ENCODE data around the gene SRPRB.

The SRPRB gene

GRCh38 chr3:133820129-133820528 is 14.5 kb downstream of the SRPRB start:
- no peak overlapping the region for H3K27ac ChIP-seq
- TF ChIP-seq CTCF (conservative IDR thresholded peaks at IDR 0.05) (no peak), ZFX (IDR thresholded peaks at IDR 0.05) (no peak)

GRCh38 chr3:133820889-133821675 is 15.5 kb downstream of the SRPRB start:
- no peak for TF ChIP-seq ZFX (IDR thresholded peaks at IDR 0.05)
- TF ChIP-seq CTCF (conservative IDR thresholded peaks at IDR 0.05), result no peak
- H3K27ac ChIP-seq, result no peak overlapping the region

DNA sequence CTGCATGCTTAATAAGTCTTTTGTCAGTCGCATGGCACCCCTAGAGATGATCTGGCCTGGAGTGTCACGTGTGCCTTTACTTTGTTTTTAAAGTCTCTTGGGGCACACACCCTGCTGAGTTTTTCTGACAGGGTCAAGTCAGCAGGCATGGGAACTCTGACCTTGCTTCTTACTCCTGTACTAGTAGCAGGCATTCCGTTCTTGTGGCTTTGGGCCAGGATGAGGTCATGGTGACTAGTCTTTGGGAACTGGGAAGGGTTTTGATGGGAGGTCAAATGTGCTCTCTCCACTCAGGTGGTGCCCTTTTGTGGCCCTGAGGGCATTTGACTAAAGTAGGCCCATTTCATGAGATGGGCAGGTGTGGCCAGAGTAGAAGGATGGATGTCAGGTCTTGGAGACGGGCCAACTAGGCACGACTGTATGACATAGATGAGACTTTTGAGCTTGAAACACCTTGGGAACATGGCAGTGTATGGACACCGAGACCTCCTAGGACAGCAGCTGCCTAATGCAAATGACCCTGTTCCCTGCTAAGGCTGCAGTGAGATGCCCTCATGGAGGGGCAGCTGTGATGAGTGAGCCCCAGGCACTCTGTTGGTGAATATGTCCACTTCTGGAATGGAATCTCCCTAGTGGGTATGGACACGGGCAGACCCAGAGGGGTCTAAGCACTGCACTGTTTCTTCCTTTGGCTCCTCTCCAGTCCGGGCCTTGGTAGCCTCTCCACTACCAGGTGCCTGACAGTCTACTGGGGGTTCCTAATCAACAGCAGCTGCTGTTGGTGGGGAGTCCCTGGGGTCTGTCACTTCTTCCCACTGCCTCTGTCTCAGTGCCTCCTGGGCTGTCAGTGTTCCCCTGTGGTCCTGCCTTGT is 16.4 kb downstream of the SRPRB start:
- TF ChIP-seq ZFX (IDR thresholded peaks at IDR 0.05) (no peak), CTCF (conservative IDR thresholded peaks at IDR 0.05) (no peak)
- no peak overlapping the region for H3K27ac ChIP-seq

DNA sequence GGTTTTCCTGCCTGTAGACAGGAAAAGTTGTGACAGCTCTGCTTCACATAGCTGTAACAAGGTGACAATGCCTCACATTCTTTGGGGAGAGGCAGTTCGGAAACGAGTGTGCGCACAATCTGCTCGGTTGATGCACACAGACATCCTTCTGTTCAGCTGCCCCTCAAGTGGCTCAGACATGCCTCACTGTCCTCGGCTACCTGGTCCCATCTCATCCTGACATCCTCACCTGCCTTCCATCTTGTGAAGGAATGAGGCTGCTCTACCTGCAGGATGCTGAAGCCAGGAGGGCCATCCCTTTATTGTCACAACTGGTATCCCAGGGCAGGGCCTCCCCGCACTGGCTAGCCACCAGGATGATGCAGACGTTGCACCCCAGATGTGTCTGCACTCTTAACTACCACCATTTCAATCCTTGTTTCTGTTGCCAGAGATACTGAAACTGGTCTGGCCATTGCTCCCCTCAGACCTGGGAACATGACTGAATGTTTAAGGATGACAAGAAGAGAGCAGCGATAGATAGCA is 19.4 kb downstream of the SRPRB start:
- no peak overlapping the region for H3K27ac ChIP-seq
- TF ChIP-seq ZFX (IDR thresholded peaks at IDR 0.05), result no peak

DNA sequence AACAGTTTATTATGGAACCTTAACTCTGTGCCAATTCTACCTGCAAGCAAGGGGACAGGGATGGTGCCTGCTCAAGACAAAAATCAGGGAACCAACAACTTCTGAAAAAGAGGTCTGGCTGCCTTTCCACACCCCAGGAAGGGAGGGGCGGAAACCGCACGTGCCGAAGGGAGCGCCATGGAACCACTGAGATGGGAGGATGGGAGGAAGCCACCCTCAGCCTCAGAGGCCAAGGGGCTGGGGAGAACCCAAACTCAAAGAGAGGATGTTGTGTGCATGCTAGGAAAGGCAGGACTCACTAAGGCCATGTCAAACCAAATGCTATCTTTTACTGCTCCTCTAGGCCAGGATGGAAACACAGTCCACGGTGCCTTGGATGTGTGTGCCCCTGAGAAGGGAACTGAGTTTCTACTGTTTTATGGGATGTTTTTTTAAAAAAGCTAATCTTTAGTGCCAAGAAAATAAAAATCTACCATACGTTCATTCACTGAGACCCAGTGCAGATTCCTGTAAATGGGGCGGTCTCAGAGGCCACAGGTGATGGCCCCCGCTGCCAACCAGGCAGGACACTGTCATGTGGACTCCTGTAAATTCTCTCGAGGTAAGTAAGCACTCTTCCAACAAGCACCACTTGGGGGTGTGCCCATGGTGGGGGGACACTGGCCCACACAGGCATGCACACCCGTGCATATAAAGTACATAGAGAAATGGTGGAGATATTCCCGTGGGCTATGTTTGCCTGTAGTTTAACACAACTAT is 20.5 kb downstream of the SRPRB start:
- TF ChIP-seq CTCF (conservative IDR thresholded peaks at IDR 0.05) (no peak), ZFX (IDR thresholded peaks at IDR 0.05) (no peak)
- H3K27ac ChIP-seq, result no peak overlapping the region

- TF ChIP-seq ZFX (IDR thresholded peaks at IDR 0.05) (no peak), CTCF (conservative IDR thresholded peaks at IDR 0.05) (no peak)
- no peak overlapping the region for H3K27ac ChIP-seq
Measured at GRCh38 chr3:133827136-133827535, 21.5 kb downstream of the SRPRB start.

- TF ChIP-seq ZFX (IDR thresholded peaks at IDR 0.05) (no peak), CTCF (conservative IDR thresholded peaks at IDR 0.05) (no peak)
- H3K27ac ChIP-seq, result no peak overlapping the region
Measured at GRCh38 chr3:133827684-133828083, 22.1 kb downstream of the SRPRB start.
